ENCODE measurements around the gene RAET1G.

The RAET1G gene

DNA sequence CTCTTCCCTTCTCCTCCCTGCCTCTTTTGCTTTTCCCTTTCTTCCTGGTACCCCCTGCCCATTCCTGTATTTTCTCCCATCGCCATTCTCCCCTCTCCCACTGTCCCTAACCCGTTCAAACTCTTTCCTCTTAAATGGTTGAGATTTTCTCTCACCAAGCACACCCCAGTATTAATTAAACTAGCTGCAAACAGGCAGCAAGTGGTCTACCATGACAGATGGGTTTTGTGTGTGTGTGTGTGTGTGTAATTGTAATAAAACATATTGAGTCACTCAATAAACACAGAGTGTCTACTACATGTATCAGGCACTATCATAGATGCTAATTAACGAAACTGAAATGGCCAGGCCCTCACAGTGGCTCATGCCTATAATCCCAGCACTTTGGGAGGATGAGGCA, 31.7 kb downstream of the RAET1G start:
- DNase-seq, result no peak

- DNase-seq, result no peak
These were observed 32.3 kb downstream of the RAET1G start for GRCh38 chr6:149890629-149891045.

DNA sequence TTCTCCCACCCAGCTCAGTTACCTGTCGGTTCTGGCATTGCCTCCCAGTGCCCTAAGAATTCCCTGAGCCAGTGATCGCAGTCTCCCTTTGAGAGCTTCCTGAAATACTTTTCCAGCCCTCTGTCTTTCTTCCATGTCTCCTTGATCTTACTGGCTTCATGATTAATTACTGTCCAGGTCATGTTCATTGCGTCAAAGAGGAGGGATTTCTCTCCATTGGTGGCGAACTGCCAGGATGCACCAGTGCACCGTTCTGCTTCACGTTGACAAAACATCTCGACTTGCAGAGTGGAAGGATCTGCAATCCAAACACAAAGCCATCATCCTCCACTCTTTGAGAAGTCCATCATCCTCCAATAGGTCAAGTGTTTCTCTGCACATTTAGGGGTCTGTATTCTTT, 33.6 kb downstream of the RAET1G start:
- DNase-seq, result no peak

DNA sequence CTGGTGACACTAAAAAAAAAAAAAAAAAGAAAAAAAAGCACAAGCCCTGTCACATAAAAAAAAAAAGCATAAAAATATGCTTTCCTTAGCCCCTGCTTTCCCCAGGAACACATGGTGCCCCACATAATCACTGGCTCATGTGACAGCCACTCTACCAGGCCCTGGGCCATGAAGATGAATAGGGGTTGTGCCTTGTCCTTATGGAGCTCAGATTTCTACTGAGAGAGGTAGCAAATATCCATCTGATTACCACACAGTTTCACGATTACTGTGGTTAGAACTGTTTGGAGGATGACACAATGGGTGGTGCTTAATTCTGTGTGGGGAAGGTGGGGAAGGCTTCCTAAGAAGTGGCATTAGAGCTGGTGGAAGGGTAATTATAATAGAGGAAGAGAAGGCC, 34.3 kb downstream of the RAET1G start:
- DNase-seq, result no peak

DNA sequence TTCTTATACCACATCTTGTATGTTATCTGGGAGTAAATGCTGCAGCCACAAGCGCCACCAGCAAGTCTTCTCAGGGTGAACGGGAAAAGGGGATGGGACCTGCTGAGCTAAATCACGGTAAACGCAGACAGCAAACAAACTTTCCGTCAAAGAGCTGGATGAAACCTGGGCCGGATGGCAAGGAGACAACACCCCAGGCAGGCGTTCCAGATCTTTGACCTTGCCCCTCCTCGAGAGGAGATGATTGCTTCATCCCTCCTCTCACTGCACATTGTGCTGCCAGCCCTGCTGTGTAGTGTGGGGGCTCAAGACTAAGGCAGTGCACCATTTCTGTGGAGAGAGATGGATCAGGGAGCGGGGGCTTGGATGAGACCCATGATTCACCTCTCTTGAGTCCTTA, 34.8 kb downstream of the RAET1G start:
- DNase-seq, result no peak

DNA sequence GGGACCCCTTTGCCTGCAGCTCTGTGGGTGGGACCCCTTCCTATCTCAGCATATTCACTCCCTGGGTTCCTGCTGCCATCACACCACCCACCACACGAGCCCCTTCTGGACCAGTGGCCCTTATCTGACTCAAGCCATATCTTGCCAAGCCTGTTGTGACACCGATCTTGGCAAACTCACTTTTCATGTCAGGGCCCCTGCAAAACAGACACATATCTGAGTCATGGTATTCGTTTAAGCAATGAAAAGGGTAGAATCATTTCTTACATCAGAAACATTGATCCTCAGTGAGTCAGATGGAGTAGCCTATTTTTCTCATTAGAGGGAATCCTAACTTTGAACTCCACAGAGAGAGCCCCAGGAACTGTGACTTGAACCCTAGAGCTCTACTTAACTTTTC, 35.6 kb downstream of the RAET1G start:
- DNase-seq, result no peak

- DNase-seq, result no peak
These were observed 37.0 kb downstream of the RAET1G start for GRCh38 chr6:149885888-149886287.

GRCh38 chr6:149884617-149885016, 38.3 kb downstream of the RAET1G start:
- DNase-seq, result no peak

GRCh38 chr6:149884215-149884614, 38.7 kb downstream of the RAET1G start:
- no peak for DNase-seq

GRCh38 chr6:149881860-149882259, 41.1 kb downstream of the RAET1G start:
- no peak for DNase-seq

DNA sequence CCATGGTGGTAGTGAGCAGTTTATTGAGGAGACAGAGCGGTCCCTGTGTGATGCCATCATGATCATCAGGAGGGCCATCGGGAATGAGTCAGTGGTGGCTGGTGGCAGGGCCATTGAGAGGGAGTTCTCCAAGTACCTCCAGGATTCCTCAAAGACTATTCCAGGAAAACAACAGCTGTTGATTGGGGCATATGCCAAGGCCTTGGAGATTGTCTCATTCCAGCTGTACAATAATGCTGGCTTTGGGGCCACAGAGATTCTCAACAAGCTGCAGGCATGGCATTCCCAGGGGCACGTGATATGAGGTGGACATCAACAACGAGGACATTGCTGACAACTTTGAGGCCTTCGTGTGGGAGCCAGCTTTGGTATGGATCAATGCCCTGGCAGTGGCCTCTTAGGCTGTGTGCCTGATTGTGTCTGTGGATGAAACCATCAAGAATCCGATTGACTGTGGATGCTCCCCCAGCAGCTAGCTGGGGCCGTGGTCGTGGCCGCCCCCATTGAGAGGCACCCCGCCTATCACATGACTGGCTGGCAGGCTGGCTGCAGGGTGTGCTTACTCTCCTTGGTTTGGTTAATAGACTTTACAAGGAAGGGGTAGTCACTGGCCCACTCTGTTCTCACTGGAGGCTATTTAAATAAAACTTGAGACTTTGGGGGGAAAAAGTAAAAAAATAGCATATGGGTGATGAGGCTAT, 41.7 kb downstream of the RAET1G start:
- DNase-seq, result no peak

DNA sequence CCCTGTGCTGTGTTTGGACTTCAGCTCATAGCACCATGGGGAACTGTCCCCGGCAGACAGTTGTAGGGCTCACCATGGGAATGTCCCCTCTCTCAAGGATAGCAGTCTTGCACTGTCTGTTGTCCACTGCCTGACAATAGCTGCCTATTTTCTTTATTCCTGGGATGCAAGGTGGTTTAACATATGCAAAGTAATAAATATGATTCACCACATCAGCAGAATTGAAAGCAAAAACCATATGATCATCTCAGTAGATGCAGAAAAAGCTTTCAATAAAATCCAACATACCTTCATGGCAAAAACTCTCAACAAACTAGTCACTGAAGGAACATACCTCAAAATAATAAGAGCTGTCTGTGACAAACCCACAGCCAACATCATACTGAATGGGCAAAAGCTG, 45.3 kb downstream of the RAET1G start:
- no peak for DNase-seq

- DNase-seq, result no peak
These were observed 46.5 kb downstream of the RAET1G start for GRCh38 chr6:149876241-149876933.

DNA sequence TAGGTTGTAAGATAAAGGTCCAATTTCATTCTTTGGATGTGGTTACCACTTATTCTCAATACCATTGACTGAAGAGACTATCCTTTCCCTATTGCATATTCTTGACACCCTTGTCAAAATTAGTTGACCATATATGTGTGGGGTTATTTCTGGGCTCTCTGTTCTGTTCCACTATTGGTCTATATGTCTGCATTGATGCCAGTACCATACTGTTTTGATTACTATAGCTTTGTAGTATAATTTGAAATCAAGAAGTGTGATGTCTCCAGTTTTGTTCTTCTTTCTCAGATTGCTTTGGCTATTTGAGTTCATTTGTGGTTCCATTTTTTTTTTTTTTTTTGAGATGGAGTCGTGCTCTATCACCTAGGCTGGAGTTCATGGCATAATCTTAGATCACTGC, 50.7 kb downstream of the RAET1G start:
- DNase-seq, result no peak

DNA sequence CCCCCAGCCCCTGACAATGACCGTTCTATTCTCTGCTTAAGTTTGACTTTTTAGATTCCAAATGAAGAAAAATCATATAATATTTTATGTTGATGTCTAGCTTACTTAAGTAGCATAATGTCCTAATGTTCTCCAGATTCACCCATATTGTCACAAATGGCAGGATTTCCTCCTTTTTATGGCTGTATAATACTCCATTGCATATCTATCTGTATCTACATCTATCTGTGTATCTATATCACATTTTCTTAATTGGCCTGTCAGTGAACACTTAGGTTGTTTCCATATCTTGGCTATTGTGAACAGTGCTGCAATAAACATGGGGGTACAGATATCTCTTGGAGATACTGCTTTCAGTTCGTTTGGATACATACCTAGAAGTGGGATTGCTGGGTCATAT, 51.7 kb downstream of the RAET1G start:
- no peak for DNase-seq

DNA sequence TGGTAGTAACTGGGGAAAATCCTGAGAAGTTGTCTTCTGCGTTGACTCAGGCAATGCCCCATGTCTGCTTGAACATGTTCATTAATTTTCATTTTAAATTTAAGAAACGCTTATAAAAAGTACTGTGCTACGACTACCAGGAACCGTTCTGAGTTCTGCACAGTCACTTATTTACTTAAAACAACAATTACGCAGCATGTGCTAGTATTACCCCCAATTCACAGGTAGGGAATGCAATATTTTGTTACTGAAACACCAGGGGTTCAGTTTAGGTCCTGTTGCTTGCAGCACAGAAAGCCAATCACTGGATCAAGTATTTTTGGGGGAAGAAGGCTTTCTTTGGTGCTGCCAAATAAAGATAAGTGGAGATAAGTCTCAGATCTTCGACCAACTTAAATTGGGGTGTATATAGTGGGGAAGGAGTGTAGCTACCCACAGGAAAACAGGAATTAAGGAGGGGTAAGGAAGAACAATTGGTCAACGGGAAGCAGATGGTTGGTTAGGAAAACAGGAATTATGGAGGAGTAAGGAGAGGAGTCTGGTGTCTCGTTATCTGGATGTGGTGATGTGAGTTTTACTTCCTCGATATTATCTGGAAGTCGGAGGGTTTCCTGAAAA, 53.5 kb downstream of the RAET1G start:
- no peak for DNase-seq

DNA sequence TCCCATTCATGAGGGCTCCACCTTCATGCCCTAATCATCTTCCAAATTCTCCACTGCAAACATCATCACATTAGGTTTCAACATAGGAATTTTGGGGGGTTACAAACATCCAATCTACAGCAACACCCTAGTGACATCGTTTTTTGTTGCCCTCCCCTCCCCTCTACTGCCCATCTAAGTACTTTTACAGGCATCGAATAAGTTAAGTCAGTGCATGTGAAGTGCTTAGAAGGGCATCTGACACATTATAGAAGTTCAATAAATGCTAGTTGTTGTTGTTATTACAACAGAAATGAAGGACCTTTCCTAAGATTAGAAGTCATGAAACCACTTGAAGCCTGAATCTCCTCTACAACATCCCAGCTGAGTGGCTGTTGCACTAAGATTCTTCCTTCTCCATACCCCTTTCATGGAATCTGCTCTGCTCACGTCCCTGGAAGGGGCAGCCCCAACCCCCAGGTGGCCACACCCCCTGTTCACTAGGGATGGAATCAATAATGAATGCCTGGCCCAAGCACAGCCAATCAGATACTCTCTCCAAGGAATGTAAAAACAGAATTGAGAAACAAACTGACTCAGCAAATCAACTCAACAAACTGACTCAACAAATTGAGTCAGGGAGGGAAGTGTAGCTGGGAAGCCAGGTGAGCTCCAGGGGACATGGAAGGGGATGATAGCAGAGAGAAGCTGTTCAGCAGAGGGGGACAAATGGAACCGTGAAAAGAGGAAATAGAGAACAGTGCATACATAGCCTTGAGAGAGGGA, 54.9 kb downstream of the RAET1G start:
- no peak for DNase-seq
